Activated T-cell treated with anti-CD3 and anti-CD28 coated beads, Interleukin-2, amount 50 U/mL, for 72 hours (primary cell): ENCODE measurements around the gene TMEM114. TPM values are rescaled to one million over a fixed set of nuclear protein-coding genes. Genes with fewer than 3 reads are reported as not detected.

Source experiments
- ATAC-seq, 2 donors: fragments of 150-1000 bp; cut with Tn5 transposase; replicated peaks in 1 of 2; 2 replicates each; pipeline ENCODE4 v1.10.0; 2021; ENCODE audit warnings: moderate library complexity in 2 of 2, mild to moderate bottlenecking in 1 of 2
- DNase-seq, 2 donors: peaks; one replicate each; pipeline ENCODE4 v3.0.0; 2021 to 2022; ENCODE audit warnings: mixed read lengths in 1 of 2
- H3K27ac Mint-ChIP-seq: one replicate; pipeline ENCODE4 v1.8.0; 2022; ENCODE audit warnings: mild to moderate bottlenecking, moderate library complexity, mixed read lengths
- H3K27me3 Mint-ChIP-seq: one replicate; pipeline ENCODE4 v1.8.0; 2022; ENCODE audit warnings: low read depth, mixed read lengths
- H3K36me3 Mint-ChIP-seq, 2 donors: one replicate each; pipeline ENCODE4 v1.8.0; 2022; ENCODE audit warnings: mixed read lengths in 2 of 2, mild to moderate bottlenecking in 1 of 2; ENCODE audit not compliant: insufficient read depth in 2 of 2
- H3K4me1 Mint-ChIP-seq: one replicate; pipeline ENCODE4 v1.8.0; 2022; ENCODE audit warnings: low read depth, mixed read lengths
- H3K4me3 Mint-ChIP-seq, 2 donors: one replicate each; pipeline ENCODE4 v1.8.0; 2022; ENCODE audit warnings: mild to moderate bottlenecking in 2 of 2, mixed read lengths in 2 of 2, moderate library complexity in 2 of 2
- H3K9me3 Mint-ChIP-seq, 2 donors: one replicate each; pipeline ENCODE4 v1.8.0; 2022; ENCODE audit warnings: mixed read lengths in 2 of 2
- total RNA-seq, 2 donors: library from RNA; stranded (reverse); gene quantifications; one replicate each; pipeline ENCODE4 v1.2.3, GENCODE V29; 2022

Gene TMEM114
- total RNA-seq, 2 donors from 2014 or later = not detected

GRCh38 chr16:8544406-8544805, 45.9 kb downstream of the TMEM114 start:
- H3K4me3 Mint-ChIP-seq = no peak overlapping the region
- DNase-seq = no peak
- no peaks in the 10 kb centered on the region for H3K36me3 Mint-ChIP-seq
- ATAC-seq = no peak
- H3K4me1 Mint-ChIP-seq = no peaks in the 10 kb centered on the region
- H3K27ac Mint-ChIP-seq = no peak overlapping the region
- no peaks in the 10 kb centered on the region for H3K9me3 Mint-ChIP-seq
- H3K27me3 Mint-ChIP-seq = peaks cover 10% of the 10 kb centered on the region

GRCh38 chr16:8543258-8543657, 47.1 kb downstream of the TMEM114 start:
- Mint-ChIP-seq H3K27me3 (peaks cover 13% of the 10 kb centered on the region), H3K36me3 (no peaks in the 10 kb centered on the region), H3K4me3 (no peak overlapping the region), H3K4me1 (no peaks in the 10 kb centered on the region), H3K9me3 (no peaks in the 10 kb centered on the region), H3K27ac (no peak overlapping the region)
- DNase-seq = no peak
- no peak for ATAC-seq

GRCh38 chr16:8542393-8542792, 47.9 kb downstream of the TMEM114 start:
- H3K27me3 Mint-ChIP-seq = peaks cover 13% of the 10 kb centered on the region
- H3K27ac Mint-ChIP-seq = no peak overlapping the region
- H3K4me1 Mint-ChIP-seq = no peaks in the 10 kb centered on the region
- no peak for ATAC-seq
- H3K9me3 Mint-ChIP-seq = no peaks in the 10 kb centered on the region
- DNase-seq = no peak
- H3K4me3 Mint-ChIP-seq = no peak overlapping the region
- H3K36me3 Mint-ChIP-seq = no peaks in the 10 kb centered on the region

- peaks cover 13% of the 10 kb centered on the region for H3K27me3 Mint-ChIP-seq
- no peak overlapping the region for H3K4me3 Mint-ChIP-seq
These were observed 48.4 kb downstream of the TMEM114 start for GRCh38 chr16:8541868-8542267.

GRCh38 chr16:8537691-8538342, 52.5 kb downstream of the TMEM114 start:
- Mint-ChIP-seq H3K9me3 (no peaks in the 10 kb centered on the region), H3K4me3 (no peak overlapping the region), H3K4me1 (no peaks in the 10 kb centered on the region), H3K27me3 (peaks cover 30% of the 10 kb centered on the region), H3K27ac (no peak overlapping the region), H3K36me3 (no peaks in the 10 kb centered on the region)
- DNase-seq (no peak), ATAC-seq (no peak)

More at GRCh38 chr16:8541868-8542267, 48.4 kb downstream of the TMEM114 start:
- no peak for DNase-seq
- Mint-ChIP-seq H3K4me1 (no peaks in the 10 kb centered on the region), H3K36me3 (no peaks in the 10 kb centered on the region), H3K27ac (no peak overlapping the region), H3K9me3 (no peaks in the 10 kb centered on the region)
- no peak for ATAC-seq

- Mint-ChIP-seq H3K27me3 (peaks cover 26% of the 10 kb centered on the region), H3K9me3 (no peaks in the 10 kb centered on the region), H3K4me1 (no peaks in the 10 kb centered on the region), H3K4me3 (no peak overlapping the region), H3K27ac (no peak overlapping the region), H3K36me3 (no peaks in the 10 kb centered on the region)
- ATAC-seq (no peak), DNase-seq (no peak)
These were observed 56.8 kb downstream of the TMEM114 start for GRCh38 chr16:8533509-8533908.

GRCh38 chr16:8530752-8531384, 59.4 kb downstream of the TMEM114 start:
- H3K9me3 Mint-ChIP-seq = no peaks in the 10 kb centered on the region
- DNase-seq = no peak
- no peaks in the 10 kb centered on the region for H3K4me1 Mint-ChIP-seq
- peaks cover 25% of the 10 kb centered on the region for H3K27me3 Mint-ChIP-seq
- ATAC-seq = no peak
- H3K36me3 Mint-ChIP-seq = no peaks in the 10 kb centered on the region
- no peak overlapping the region for H3K27ac Mint-ChIP-seq
- H3K4me3 Mint-ChIP-seq = no peak overlapping the region

GRCh38 chr16:8528471-8528870, 61.8 kb downstream of the TMEM114 start:
- Mint-ChIP-seq H3K27me3 (peaks cover 22% of the 10 kb centered on the region), H3K27ac (no peak overlapping the region), H3K9me3 (no peaks in the 10 kb centered on the region), H3K36me3 (no peaks in the 10 kb centered on the region), H3K4me1 (no peaks in the 10 kb centered on the region), H3K4me3 (no peak overlapping the region)
- ATAC-seq (no peak), DNase-seq (no peak)

- ATAC-seq = no peak
- H3K4me1 Mint-ChIP-seq = peaks cover 7% of the 10 kb centered on the region
- no peak for DNase-seq
- H3K27me3 Mint-ChIP-seq = peaks cover 7% of the 10 kb centered on the region
- no peaks in the 10 kb centered on the region for H3K9me3 Mint-ChIP-seq
- H3K36me3 Mint-ChIP-seq = no peaks in the 10 kb centered on the region
- H3K27ac Mint-ChIP-seq = no peak overlapping the region
- H3K4me3 Mint-ChIP-seq = no peak overlapping the region
These were observed 66.4 kb downstream of the TMEM114 start for GRCh38 chr16:8523932-8524331.

- H3K36me3 Mint-ChIP-seq = no peaks in the 10 kb centered on the region
- H3K4me1 Mint-ChIP-seq = peaks cover 7% of the 10 kb centered on the region
- no peak for ATAC-seq
- no peak for DNase-seq
- no peaks in the 10 kb centered on the region for H3K9me3 Mint-ChIP-seq
- H3K27me3 Mint-ChIP-seq = no peaks in the 10 kb centered on the region
- H3K4me3 Mint-ChIP-seq = no peak overlapping the region
- H3K27ac Mint-ChIP-seq = no peak overlapping the region
These were observed 67.6 kb downstream of the TMEM114 start for GRCh38 chr16:8522757-8523156.

GRCh38 chr16:8519643-8520042, 70.7 kb downstream of the TMEM114 start:
- Mint-ChIP-seq H3K9me3 (no peaks in the 10 kb centered on the region), H3K4me1 (peaks cover 7% of the 10 kb centered on the region), H3K27me3 (no peaks in the 10 kb centered on the region), H3K36me3 (no peaks in the 10 kb centered on the region), H3K27ac (no peak overlapping the region), H3K4me3 (no peak overlapping the region)
- no peak for ATAC-seq
- no peak for DNase-seq
